HL-60 (cell line): ENCODE data around the gene SPINK5.

Source experiments
- CTCF ChIP-seq: IDR thresholded peaks from one replicate; pipeline ENCODE4 v1.5.1; 2011; ENCODE audit warnings: low read length, control low read depth, inconsistent platforms; ENCODE audit not compliant: insufficient read depth
- REST ChIP-seq: IDR thresholded peaks from 2 replicates; pipeline ENCODE4 v1.6.1; 2012; ENCODE audit warnings: low read depth; ENCODE audit not compliant: insufficient replicate concordance

DNA sequence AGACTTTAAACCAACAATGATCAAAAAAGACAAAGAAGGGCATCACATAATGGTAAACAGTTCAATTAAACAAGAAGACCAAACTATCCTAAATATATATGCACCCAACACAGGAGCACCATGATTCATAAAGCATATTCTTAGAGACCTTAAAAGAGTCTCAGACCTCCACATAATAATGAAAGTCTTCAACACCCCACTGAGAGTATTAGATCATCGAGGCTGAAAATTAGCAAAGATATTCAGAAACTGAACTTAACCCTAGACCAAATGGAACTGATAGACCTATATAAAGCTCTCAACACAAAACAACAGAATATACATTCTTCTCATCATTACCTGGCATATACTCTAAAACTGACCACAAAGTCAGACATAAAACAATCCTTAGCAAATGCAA, 92.8 kb downstream of the SPINK5 start:
- TF ChIP-seq REST (no peak), CTCF (no peak)
